GM18868 (cell line): ENCODE results near the gene VWF.

Experiments
- ATAC-seq: cut with Tn5 transposase; IDR thresholded peaks from one replicate; pipeline ENCODE4 v1.9.1; 2021; ENCODE audit warnings: mild to moderate bottlenecking, moderate library complexity; ENCODE audit not compliant: unreplicated experiment

VWF gene

DNA sequence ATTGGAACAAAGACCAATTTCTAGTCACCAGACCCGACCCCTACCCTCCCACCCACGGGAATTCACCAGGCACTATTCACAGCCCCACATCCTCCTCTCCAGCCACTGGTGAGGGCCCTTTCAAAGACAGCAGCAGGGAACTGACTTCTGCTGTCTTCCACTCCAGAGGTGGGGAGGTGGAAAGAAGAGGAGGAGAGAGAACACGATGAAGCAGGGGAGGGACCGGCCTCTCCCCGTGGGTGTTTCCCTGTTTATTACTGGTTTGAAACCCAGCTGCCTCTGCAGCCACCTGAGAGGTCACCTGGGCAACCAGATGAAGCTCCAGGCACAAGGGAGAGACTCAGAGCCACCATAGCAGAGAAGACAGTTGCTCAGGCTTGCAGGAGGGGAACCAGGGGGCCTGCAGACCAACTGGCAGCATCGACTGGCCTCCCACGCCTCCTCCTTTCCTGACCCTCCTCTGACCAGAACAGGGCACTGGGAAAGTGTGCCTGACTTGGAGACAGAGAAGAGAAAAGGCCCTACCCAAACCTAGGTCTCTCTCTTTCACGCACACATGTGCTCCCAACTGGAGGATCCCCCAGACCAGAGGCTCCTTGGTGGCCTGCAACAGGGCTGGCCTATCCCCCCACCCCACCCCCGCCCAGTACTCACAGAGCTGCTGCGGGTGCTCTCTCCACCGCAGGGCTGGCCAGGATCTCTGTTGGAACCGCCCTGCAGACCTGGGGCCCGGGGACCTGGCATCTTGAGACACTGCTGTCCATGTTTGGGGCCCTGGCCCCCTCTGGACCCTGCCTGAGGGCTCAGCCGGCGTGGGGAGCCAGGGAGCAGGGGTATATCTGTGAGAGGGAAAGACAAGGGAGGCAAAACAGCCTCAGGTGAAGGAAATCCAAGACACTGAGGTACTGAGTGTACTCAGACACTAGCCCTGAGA is 202.2 kb downstream of the VWF start:
- ATAC-seq: no peak

DNA sequence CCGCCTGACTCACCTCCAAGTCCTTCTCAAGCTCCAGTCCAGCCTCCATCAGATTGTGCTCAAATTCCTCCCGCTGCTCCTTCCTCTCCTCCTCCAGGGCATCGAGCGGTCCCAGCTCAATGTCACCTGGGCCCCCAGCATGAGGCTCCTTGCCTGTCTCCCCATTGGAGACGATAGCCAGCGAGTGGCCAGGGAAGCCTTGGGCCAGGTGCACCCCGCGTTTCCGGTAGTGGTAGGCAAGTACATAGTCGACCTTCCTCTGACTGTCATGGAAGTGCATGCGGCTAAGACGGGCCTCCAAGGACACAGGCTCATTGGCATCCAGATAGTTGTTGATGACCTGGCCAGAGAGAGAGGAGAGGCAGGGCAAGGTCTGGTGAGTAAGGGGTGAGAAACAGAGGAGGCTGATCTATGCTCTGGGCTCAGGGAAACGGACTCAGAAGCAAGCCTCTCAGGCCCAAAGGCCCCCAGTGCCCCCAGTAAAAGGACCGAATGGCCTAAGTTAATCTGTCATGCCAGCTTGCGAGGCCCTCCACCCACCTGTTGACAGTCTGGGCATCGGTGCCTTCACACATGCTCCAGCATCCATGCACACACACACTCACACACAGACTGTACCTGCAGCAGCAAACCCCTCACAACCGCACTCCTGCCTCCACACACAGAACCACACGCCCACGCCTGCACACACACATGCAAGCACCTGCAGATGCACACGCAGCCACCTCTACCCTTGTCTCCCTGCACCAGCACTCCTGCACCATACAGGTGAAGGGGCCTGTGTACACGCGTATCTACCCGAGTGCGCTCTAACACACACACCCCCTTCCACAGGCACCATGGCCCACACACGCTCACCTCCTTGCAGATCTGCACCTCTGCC is 203.2 kb downstream of the VWF start:
- ATAC-seq: no peak

DNA sequence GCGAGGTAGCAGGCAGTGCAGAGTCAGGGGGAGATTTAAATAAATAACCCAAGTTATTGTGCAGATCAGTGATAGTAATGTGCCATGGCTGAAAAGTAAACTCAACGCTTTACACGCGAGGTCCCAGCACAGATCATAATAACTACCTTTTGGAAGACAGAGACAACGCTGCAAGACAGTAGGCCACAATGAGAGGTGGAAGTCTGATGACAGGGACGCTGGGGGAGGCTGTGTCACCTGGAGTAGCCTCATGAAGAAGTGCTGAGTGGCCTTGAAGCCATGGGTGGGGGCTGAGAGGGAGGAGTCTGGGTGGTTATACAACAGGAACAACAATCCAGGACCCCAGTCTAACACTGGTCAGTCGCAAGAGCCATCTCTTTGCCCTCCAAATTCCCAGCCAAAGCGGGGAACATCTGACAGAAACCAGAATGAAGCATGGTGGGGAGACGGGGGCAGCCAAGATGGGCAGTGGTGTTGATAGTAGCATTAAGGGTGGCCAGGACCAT is 207.6 kb downstream of the VWF start:
- no peak for ATAC-seq

DNA sequence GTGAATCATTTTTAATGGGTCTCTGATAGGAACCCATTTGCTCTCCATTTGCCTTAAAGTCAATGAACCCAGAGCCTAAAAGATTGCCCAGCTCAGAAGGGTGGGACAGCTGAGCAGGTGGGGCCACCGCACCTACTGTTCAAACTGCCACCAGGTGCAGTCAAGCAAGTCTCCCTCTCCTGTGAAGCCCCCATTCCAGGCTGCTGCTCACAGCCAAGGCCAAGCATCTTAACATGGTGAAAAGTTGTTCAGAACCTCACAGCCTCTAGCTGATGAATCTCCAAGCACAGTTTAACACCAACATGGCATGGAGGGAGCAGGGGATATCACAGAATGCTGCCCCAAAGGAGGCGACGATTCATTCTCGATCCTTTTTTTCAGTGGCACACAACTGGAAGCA is 209.0 kb downstream of the VWF start:
- no peak for ATAC-seq

DNA sequence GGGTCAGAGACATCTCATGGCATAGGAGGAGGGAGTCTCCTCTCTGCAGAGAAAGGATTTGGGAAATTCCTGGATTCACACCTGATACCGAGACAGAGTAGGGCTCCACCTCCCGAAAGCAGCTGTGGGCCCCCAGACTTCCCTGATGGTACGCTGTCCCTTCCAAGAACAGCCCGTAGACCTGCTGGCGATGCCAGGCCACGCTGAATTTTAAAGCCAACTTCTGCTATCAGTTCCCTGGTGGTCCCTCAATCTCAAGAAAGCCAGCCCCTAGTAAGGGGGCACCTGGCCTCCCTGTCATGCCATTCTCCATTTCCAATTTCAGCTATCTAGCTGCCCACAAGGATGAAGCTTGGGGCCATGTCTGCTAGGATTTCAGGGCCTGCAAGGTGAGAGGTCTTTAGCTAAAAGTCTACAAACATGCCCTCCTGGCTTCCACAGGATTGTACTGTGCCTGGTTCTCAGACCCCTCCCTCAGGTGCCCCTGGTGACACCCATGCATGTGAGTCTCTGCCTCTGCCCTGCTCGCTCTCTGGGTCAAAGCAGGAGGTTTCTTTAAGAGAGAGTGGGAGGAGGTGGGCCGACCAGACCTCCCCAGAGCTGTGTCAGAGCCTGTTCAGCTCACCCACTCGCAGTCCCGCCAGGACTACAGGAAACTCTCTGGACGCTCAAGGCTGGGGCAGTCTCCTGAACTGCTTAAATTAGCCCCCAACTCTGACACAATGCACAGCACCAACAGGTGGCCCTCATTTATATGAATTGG is 209.9 kb downstream of the VWF start:
- ATAC-seq: no peak

DNA sequence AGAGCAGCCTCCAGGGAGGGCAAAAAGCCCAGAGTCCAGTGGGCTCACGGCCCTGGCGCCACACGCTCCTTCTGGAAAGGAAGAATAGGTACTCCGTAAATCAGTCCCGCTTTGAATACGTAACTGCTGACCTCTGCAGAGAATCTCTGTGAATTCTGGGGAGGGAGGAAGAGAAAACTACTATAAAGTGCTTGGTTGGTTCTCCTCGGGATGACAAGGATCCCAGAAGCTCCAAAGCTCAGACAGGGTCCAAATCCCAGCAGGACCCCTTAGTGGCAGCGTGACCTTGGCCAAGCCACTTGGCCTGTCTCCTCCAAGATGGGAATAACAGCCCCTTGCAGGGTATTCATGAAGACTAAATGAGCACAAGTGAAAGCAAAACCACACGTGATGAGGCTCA is 211.1 kb downstream of the VWF start:
- ATAC-seq: no peak

DNA sequence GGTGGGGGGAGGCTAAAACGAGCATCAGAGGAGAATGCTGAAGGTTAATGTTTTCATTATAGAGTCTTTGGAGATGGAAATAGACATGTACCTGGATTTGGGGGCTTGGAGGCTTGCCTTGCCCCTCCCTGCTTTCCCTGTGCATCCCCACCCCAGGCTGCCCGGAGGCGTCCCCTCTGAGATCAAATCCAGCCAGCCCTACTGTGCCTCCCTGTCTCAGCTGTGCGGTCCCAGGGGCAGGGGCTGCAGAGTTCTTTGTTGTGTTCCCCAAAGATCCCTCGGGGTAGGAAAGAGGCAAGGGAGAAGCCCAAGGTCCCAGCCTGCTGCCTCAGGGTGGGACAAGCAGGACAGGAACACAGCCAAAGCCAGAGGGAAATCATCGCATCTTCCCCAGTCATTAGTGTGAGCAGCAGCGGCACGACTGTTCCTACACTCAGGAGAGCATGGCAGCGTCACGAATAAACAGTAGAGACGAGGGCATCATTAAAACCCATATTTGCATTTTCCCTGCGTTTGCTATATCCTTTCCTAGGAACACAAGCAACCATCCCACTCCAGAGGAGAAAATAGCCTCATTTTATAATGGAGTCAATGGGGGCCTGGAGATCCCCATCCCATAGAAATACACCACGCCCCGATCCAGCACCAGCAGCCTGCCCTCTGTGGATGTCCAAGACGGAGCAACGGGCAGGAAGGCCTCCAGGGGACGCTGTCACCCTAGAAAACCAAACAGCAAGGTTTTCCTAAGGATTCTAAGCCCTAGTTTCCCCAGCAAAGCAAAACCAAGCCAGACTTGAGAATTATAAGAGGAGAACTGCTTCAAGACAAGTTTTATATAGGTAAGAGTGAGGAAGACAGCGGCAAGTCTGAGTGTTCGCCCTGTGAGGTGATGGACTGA is 211.8 kb downstream of the VWF start:
- no peak for ATAC-seq

DNA sequence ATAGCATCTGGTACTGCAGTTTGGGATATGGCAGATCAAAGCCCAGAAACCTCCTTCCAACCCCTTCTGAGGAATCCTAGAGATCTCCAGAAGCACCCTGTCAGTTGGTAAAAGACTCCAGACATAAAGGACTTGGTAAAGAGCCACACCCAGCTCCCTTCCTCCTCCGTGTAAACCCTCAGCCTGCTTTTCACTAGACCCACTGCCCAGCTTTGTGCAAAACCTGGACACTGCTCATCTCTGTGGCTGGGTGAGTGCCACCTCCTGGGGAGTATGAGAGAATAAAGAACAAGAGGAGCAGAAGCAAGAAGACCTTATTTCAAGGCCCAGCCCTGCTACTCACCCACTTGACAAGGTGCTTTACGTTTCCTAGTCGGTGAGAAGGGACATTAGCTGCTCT is 212.5 kb downstream of the VWF start:
- ATAC-seq: no peak

DNA sequence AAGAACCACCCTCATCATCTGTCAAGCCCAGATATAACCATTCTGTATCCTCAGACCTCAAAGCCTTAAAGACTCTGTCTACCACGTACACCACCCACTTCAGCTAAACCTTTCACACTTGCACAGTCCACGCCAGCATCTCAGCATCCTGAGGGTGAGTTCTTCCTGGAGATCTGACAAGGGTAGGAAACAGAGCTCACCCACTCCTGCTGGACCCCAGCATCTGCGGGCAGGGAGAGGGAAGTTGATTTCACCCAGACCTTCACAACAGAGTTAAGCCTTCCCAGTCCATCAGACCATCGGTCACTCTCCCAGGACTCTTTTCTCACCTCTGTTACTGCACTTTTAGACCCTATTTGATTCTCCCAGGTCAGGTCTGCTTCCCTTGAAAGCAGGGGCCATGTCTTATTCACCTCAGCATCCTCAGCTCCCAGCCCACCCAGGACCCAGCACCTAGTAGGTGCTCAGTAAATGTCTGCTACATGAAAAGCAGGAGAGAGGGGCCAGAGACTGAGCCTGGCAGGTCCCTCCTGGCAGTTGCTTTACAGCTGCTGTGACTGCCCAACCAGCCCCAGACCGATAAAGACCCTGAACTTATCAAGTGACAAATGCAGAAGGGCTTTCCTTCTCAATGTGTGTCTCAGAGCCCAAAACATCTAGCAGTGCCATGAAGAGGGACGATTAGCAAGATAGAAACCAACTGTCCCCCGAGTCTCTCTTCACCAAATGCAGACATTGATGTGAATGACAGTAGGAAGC is 213.5 kb downstream of the VWF start:
- no peak for ATAC-seq

DNA sequence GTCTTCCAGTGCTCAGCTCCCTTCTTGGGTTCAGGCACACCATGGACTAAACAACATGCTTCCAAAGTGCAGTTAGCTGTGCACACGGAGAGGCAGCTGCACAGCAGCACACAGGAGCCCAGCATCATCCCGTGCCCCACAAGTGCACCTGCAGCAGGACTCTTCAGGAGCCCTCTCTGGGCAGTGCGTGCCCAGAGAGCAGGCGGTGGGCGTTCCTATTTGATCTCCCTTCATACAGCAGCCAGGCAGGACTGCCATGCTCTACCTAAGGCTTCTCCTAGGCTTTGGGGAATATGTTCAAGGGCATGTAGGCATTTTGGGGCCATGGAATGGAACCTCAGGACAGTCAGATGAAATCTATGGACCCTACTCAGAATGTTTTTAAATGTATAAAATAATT is 214.9 kb downstream of the VWF start:
- ATAC-seq: no peak

DNA sequence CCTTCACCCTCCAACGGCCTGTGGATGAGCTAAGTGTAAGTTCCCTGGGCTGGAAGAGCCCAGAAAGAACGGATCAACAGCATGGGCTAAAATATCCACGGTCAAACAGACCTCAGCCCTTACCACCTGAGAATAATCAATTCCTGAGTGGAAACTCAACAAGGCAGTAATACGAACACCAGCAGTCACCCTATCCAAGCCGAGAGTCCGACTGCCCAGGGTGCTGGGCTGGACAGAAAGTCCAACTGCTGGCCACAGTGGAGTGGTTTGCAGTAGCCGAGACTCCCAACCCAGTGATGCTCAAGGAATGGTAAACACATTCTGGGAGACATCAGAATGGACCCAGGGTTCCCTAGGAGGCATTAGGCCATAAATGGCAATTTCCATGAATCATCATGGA is 216.2 kb downstream of the VWF start:
- ATAC-seq: no peak

DNA sequence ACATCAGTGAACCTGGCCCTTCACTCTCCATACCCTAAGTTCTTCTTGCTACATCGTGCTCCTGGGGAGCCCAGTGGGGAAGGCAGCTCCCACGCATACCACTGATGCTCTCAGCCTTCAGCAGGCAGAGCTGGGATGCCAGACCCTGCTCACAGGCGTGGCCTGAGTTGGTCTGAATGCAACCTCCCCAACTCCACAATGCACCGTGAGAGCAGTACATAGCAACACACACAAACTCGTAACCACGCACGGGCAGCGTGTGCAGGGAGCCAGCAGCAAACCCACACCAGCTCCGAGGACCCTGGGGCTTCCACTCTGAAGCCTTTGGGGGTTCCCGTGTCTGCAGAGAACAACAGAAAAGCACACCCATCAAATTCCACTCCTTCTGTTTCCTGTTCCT is 216.7 kb downstream of the VWF start:
- no peak for ATAC-seq

DNA sequence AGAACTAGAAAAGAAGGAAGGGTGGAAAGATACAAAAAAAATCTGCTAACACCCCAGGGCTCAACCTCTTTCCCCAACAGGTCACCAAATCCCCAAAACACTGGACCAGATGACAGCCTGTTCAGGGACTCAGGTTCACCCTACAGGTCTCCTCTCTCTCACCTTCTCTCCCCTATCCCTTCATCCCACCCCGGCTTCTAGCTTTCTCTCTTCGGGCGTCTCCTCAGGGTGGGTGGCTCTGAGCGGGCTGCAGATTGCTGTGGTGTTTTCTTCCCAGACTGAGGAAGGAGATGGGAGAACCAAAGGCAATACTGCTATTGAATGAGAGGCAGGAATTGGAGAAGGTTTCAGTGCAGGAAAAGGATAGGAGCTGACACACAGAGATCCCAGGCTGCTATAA is 218.7 kb downstream of the VWF start:
- no peak for ATAC-seq

DNA sequence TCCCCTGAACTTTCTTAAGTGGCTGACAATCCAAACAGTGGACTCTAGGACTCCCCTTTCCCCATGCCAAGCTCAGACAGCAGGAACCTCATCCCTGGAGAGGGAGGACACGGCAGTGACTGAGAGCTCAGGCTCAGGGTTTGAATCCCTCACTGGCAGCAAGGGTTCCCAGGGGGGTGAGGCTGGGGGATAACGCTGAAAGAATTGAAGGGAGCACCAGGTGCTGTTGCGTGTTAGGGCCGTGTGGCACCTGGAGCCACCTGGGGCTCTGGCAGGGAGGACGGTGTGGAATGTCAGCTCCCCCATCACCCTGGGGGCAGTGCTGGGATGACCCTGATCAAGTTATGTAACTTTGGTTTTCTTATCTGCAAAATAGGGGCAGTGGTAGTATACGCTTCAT is 219.5 kb downstream of the VWF start:
- ATAC-seq: no peak

DNA sequence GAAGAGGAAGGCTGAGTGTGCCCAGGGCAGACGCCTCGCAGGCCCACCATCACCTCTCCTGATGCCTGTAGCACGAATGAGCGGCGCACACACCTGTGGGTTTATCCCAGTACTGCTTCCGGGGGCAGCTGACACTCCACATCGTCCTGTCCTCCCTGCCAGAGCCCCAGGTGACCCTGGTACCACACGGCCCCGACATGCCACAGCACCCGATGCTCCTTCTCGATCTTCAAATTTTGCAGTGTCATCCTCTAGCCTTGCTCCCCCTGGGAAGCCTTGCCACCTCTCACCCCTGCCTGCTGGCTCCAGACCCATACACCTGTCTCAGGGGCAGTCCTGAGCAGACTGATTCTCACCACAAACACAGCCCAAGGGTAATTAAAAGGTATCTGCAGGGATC is 220.0 kb downstream of the VWF start:
- ATAC-seq: no peak

DNA sequence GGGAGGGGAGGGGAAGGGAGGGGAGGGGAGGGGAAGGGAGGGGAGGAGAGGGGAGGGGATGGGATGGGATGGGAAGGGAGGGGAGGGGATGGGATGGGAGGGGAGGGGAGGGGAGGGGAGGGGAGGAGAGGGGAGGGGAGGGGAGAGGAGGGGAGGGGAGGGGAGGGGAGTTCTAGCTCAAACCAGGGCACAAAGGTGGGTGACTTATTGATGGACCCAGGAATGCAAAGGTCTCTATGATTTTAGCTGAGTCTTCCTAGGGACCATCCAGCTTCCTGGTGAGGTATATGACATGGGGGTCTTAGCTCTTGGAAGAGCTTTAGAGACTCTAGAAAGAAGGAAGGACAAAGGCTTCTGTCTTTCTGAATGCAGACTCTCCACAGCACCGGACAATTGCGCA is 221.7 kb downstream of the VWF start:
- no peak for ATAC-seq

DNA sequence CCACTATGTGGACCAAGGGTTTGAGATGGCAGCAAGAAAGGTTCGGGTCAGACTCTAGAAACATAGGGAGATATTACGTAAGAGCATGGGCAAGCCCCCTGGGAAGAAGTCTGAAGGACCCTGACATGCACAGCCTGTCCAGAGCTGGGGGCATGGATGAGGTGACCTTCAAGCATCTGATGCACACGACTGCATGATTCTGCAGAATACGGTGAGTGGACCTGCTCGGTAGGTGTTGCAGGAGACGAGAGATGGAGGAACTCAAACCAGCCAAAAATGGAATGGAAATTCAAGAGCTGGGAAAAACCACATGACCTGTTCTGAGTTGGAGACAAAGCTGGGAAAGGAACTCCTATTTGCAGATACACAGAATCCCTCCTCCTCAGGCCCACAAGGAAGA is 223.1 kb downstream of the VWF start:
- no peak for ATAC-seq

DNA sequence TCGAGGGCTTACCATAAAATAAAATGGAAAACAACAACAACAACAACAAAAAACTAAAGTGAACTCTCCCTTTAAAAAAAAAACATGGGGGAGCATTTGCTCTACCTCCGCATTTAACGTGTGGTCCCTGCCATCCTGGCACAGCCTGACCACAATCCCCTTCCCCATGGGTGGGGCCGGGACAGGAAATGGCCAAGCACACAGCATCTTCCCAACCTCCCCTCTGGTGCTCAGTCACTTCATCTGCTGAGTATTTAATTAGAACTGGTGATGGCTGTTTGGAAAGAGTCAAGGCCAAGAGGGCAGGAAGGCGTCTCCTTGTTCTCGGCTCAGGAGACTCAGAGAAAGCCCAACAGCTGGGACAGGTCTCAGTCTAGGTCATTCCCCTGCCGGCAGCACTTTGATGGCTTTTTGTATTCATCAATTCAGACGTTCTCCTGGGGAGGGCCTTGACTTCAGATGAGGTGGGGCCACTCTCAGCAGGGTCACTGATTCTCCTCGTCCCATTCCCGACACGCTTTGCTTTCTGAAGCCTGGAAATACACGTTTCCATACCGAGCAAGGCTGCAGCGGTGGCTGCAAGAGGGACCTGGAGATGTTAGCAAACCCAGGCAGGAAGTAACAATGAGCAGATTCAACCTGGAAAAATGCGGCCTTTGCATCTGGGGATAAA is 223.8 kb downstream of the VWF start:
- ATAC-seq: no peak

DNA sequence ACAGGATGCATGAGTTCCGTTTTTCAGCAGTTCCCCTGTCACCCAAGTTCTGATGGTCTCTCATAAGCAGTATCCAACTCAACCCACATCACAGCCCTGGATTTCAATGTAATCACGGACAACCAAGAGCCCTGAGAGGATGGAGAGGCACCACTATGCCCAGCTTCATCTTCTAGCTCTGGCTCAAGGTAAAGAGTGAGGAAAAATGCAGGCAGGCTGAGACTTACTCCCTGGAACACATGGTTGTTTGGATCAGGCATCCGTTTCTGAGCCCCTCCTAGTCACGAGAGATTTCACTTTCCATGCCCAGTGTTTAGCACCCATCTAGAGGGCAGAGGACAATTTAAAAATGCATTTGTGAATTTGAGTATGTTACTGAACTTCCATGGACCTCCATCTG is 224.4 kb downstream of the VWF start:
- no peak for ATAC-seq
